ENCODE results near the gene RBFOX2. TPM values are rescaled to one million over a fixed set of nuclear protein-coding genes. Genes with fewer than 3 reads are reported as not detected.

The RBFOX2 gene
- total and polyA plus RNA-seq, 2 of the 13 experiments (the other 11 are each of a cell fraction or from before 2014, with no cell fraction given) = 37.3 to 40.4 TPM

DNA sequence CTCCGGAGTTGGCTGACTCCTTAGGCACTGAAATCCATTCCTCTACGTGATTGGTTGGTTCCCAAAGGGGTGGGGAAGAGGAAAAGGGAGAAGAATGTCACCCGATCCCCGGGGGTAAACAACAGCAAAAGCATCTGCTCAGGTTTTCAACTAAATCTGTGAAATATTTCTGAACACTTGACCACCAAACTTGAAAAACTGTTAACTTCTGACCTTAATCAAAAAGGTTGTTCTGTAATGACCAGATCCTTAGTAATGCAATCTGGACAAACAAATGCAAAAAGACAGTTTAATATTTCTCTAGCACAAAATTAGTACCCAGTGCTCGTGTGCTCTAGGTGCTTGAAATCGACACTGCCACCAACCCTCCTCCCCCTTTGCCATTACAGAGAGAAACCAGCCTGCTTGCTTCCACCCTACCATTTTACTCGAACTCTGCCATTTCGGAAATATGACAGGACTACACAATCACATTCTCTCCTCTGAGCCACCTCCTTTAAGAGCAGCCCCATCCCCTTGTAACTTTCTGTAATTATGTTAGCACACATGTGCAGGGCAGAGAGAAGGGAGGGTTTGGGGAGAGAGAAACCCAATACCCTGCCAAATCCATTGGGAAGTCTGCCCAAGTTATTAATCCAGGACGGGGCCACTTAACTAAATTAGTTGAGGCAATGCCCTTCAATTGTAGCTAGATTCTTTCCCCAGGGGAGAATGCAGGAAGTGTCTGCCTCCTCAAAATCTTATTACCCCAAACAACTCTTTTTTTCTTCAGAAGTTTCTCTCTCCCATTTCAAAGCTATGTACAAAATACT is 113.8 kb downstream of the RBFOX2 start (continued):
- TF ChIP-seq, protein P1, sequence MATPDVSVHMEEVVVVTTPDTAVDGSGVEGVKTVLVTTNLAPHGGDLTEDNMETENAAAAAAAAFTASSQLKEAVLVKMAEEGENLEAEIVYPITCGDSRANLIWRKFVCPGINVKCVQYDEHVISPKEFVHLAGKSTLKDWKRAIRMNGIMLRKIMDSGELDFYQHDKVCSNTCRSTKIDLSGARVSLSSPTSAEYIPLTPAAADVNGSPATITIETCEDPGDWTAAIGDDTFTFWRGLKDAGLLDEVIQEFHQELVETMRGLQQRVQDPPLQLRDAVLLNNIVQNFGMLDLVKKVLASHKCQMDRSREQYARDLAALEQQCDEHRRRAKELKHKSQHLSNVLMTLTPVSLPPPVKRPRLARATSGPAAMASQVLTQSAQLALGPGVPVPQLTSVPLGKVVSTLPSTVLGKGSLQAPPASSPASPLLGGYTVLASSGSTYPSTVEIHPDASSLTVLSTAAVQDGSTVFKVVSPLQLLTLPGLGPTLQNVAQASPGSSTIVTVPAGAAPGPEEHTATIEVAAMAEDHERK (CRISPR knock-in tag; IDR thresholded peaks at IDR 0.05; ENCODE audit: low read depth) = no peak
- TF ChIP-seq, protein P2, sequence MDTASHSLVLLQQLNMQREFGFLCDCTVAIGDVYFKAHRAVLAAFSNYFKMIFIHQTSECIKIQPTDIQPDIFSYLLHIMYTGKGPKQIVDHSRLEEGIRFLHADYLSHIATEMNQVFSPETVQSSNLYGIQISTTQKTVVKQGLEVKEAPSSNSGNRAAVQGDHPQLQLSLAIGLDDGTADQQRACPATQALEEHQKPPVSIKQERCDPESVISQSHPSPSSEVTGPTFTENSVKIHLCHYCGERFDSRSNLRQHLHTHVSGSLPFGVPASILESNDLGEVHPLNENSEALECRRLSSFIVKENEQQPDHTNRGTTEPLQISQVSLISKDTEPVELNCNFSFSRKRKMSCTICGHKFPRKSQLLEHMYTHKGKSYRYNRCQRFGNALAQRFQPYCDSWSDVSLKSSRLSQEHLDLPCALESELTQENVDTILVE (CRISPR knock-in tag; IDR thresholded peaks at IDR 0.05) = no peak; the same call in 1 of the 2 replicates
- no peak for TF ChIP-seq ZNF564 (CRISPR knock-in tag; IDR thresholded peaks at IDR 0.05)
- no peak for TF ChIP-seq ASH2L (IDR thresholded peaks at IDR 0.05; ENCODE audit: insufficient read length, low read depth, low read length)
- TF ChIP-seq, protein P3, sequence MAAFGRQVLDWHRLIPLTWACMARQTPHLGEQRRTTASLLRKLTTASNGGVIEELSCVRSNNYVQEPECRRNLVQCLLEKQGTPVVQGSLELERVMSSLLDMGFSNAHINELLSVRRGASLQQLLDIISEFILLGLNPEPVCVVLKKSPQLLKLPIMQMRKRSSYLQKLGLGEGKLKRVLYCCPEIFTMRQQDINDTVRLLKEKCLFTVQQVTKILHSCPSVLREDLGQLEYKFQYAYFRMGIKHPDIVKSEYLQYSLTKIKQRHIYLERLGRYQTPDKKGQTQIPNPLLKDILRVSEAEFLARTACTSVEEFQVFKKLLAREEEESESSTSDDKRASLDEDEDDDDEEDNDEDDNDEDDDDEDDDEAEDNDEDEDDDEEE (CRISPR knock-in tag; IDR thresholded peaks at IDR 0.05) = no peak
- no peak for TF ChIP-seq ZFP36L1 (CRISPR knock-in tag; IDR thresholded peaks at IDR 0.05)
- TF ChIP-seq ZNF780A (CRISPR knock-in tag; IDR thresholded peaks at IDR 0.05) = no peak
- TF ChIP-seq, protein P4, sequence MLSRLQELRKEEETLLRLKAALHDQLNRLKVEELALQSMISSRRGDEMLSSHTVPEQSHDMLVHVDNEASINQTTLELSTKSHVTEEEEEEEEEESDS (CRISPR knock-in tag; IDR thresholded peaks at IDR 0.05; ENCODE audit: borderline replicate concordance) = no peak
- TF ChIP-seq, protein P5, sequence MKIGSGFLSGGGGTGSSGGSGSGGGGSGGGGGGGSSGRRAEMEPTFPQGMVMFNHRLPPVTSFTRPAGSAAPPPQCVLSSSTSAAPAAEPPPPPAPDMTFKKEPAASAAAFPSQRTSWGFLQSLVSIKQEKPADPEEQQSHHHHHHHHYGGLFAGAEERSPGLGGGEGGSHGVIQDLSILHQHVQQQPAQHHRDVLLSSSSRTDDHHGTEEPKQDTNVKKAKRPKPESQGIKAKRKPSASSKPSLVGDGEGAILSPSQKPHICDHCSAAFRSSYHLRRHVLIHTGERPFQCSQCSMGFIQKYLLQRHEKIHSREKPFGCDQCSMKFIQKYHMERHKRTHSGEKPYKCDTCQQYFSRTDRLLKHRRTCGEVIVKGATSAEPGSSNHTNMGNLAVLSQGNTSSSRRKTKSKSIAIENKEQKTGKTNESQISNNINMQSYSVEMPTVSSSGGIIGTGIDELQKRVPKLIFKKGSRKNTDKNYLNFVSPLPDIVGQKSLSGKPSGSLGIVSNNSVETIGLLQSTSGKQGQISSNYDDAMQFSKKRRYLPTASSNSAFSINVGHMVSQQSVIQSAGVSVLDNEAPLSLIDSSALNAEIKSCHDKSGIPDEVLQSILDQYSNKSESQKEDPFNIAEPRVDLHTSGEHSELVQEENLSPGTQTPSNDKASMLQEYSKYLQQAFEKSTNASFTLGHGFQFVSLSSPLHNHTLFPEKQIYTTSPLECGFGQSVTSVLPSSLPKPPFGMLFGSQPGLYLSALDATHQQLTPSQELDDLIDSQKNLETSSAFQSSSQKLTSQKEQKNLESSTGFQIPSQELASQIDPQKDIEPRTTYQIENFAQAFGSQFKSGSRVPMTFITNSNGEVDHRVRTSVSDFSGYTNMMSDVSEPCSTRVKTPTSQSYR (CRISPR knock-in tag; IDR thresholded peaks at IDR 0.05; ENCODE audit: borderline replicate concordance) = no peak
- no peak for TF ChIP-seq GABPB1 (CRISPR knock-in tag; IDR thresholded peaks at IDR 0.05)
- TF ChIP-seq HOXA9 (CRISPR knock-in tag; IDR thresholded peaks at IDR 0.05; ENCODE audit: borderline replicate concordance) = no peak
- TF ChIP-seq ZNF558 (CRISPR knock-in tag; IDR thresholded peaks at IDR 0.05; ENCODE audit: borderline replicate concordance) = no peak
- no peak for TF ChIP-seq NFIC (IDR thresholded peaks at IDR 0.05; ENCODE audit: low read length)
- TF ChIP-seq DNMT1 (CRISPR knock-in tag; IDR thresholded peaks at IDR 0.05) = no peak
- no peak for TF ChIP-seq ZNF382 (CRISPR knock-in tag; IDR thresholded peaks at IDR 0.05; ENCODE audit: borderline replicate concordance)
- no peak for TF ChIP-seq SATB2 (CRISPR knock-in tag; IDR thresholded peaks at IDR 0.05)
- peak; percentile 26; the same call in 1 of the 2 replicates for TF ChIP-seq THAP11 (CRISPR knock-in tag; IDR thresholded peaks at IDR 0.05)
- TF ChIP-seq EP300 (IDR thresholded peaks at IDR 0.05; ENCODE audit: low read depth in 2 of 2, low read length in 2 of 2) = no peak
- no peak for TF ChIP-seq EP300 (CRISPR knock-in tag; IDR thresholded peaks at IDR 0.05; ENCODE audit: borderline replicate concordance)
- TF ChIP-seq KMT2B (CRISPR knock-in tag; IDR thresholded peaks at IDR 0.05) = peak; percentile 29; the same call in 1 of the 2 replicates
- TF ChIP-seq NFYC (CRISPR knock-in tag; IDR thresholded peaks at IDR 0.05) = peak; percentile 84
- TF ChIP-seq SIN3A (IDR thresholded peaks at IDR 0.05; ENCODE audit: borderline replicate concordance, low read depth, low read length) = peak; percentile 24; the same call in 1 of the 2 replicates
- TF ChIP-seq ZNF678 (CRISPR knock-in tag; IDR thresholded peaks at IDR 0.05) = no peak
